GM18498 (cell line): ENCODE data around the gene SNRPE.

Source experiments
- ATAC-seq: cut with Tn5 transposase; IDR thresholded peaks from one replicate; pipeline ENCODE4 v1.9.1; 2021; ENCODE audit warnings: mild to moderate bottlenecking, moderate library complexity; ENCODE audit not compliant: unreplicated experiment

SNRPE gene

GRCh38 chr1:203878422-203878821 lies 17.0 kb downstream of the SNRPE start:
- ATAC-seq = no peak

GRCh38 chr1:203880606-203881005 lies 19.2 kb downstream of the SNRPE start:
- no peak for ATAC-seq

GRCh38 chr1:203888807-203889251 lies 27.4 kb downstream of the SNRPE start:
- no peak for ATAC-seq

GRCh38 chr1:203891950-203892349 lies 30.6 kb downstream of the SNRPE start:
- ATAC-seq = no peak

GRCh38 chr1:203898458-203899352 lies 37.3 kb downstream of the SNRPE start:
- no peak for ATAC-seq

- no peak for ATAC-seq
These were observed 37.9 kb downstream of the SNRPE start for GRCh38 chr1:203899353-203899716.

GRCh38 chr1:203899869-203900714 lies 38.7 kb downstream of the SNRPE start:
- no peak for ATAC-seq

- no peak for ATAC-seq
These were observed 40.2 kb downstream of the SNRPE start for GRCh38 chr1:203901581-203901980.

- no peak for ATAC-seq
These were observed 43.9 kb downstream of the SNRPE start for GRCh38 chr1:203905275-203905674.

GRCh38 chr1:203906932-203907331 lies 45.5 kb downstream of the SNRPE start:
- ATAC-seq = no peak

- no peak for ATAC-seq
These were observed 46.5 kb downstream of the SNRPE start for GRCh38 chr1:203907901-203908300.

GRCh38 chr1:203911806-203912205 lies 50.4 kb downstream of the SNRPE start:
- ATAC-seq = no peak

- no peak for ATAC-seq
These were observed 51.7 kb downstream of the SNRPE start for GRCh38 chr1:203913073-203913521.

- ATAC-seq = no peak
These were observed 52.9 kb downstream of the SNRPE start for GRCh38 chr1:203914292-203914691.

- no peak for ATAC-seq
These were observed 54.4 kb downstream of the SNRPE start for GRCh38 chr1:203915811-203916210.

- no peak for ATAC-seq
These were observed 55.4 kb downstream of the SNRPE start for GRCh38 chr1:203916756-203917155.
